ENCODE data around the gene MRPS27.

DNA sequence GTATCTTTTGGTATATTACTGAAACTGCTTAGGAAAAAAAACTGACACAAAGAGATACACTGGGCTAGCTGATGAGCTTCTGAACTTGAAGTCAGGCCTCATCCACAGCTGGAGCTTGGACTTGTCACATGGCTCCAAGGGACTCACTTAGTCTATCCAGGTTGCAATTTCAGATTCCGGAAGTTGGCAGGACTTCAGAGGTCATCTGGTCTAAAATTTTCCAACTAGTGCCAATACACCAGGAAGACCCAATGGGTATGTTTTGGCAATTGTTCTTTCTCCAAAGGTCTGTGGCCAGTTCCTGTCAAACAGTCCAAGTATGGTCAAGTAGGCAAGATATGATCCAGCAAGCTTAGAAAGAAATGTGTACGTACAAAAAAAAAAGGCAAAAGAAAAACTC, 36.7 kb downstream of the MRPS27 start:
- TF ChIP-seq, protein P1, sequence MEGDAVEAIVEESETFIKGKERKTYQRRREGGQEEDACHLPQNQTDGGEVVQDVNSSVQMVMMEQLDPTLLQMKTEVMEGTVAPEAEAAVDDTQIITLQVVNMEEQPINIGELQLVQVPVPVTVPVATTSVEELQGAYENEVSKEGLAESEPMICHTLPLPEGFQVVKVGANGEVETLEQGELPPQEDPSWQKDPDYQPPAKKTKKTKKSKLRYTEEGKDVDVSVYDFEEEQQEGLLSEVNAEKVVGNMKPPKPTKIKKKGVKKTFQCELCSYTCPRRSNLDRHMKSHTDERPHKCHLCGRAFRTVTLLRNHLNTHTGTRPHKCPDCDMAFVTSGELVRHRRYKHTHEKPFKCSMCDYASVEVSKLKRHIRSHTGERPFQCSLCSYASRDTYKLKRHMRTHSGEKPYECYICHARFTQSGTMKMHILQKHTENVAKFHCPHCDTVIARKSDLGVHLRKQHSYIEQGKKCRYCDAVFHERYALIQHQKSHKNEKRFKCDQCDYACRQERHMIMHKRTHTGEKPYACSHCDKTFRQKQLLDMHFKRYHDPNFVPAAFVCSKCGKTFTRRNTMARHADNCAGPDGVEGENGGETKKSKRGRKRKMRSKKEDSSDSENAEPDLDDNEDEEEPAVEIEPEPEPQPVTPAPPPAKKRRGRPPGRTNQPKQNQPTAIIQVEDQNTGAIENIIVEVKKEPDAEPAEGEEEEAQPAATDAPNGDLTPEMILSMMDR (IDR thresholded peaks at IDR 0.05) = no peak
- no peak for TF ChIP-seq POLR2A (IDR thresholded peaks at IDR 0.05)
